Esophagus (tissue), 2 donors: ENCODE data around the gene CCDC188. TPM values are rescaled to one million over a fixed set of nuclear protein-coding genes. Genes with fewer than 3 reads are reported as not detected.

Source experiments
- H3K27ac ChIP-seq, 2 donors: one replicate each; pipeline ENCODE4 v1.5.1; 2013; ENCODE audit warnings: low read depth in 2 of 2, mild to moderate bottlenecking in 2 of 2, inconsistent platforms in 1 of 2, low read length in 1 of 2, moderate library complexity in 1 of 2
- H3K27me3 ChIP-seq, 2 donors: one replicate each; pipeline ENCODE4 v1.6.1; 2013; ENCODE audit warnings: low read length in 2 of 2, control low read depth in 1 of 2, mild to moderate bottlenecking in 1 of 2; ENCODE audit not compliant: insufficient read depth in 2 of 2, control insufficient read depth in 1 of 2
- H3K36me3 ChIP-seq, 2 donors: one replicate each; pipeline ENCODE4 v1.6.1; 2013; ENCODE audit warnings: low read length in 1 of 2; ENCODE audit not compliant: control insufficient read depth in 2 of 2, insufficient read depth in 2 of 2
- H3K4me1 ChIP-seq, 2 donors: one replicate each; pipeline ENCODE4 v1.6.1; 2013; ENCODE audit warnings: low read length in 1 of 2; ENCODE audit not compliant: control insufficient read depth in 2 of 2, insufficient read depth in 2 of 2
- H3K4me3 ChIP-seq, 2 donors: one replicate each; pipeline ENCODE4 v1.5.1; 2013; ENCODE audit warnings: low read length in 2 of 2, mild to moderate bottlenecking in 2 of 2, low read depth in 1 of 2, moderate library complexity in 1 of 2
- H3K9me3 ChIP-seq, 2 donors: one replicate each; pipeline ENCODE4 v1.6.1; 2013; ENCODE audit warnings: mild to moderate bottlenecking in 2 of 2, low read depth in 1 of 2, low read length in 1 of 2, moderate library complexity in 1 of 2; ENCODE audit not compliant: control insufficient read depth in 2 of 2, insufficient read depth in 1 of 2
- WGBS, 2 donors: extraction: QIAGEN DNeasy Blood & Tissue Kit; methylation state at CpG; one replicate each; pipeline ENCODE4 v1.1.7; 2013; 5-methylcytosine and 5-hydroxymethylcytosine counted together
- polyA plus RNA-seq, 2 donors: library from polyadenylated mRNA; stranded (reverse); fragments of 200-250 nt; gene quantifications; one replicate each; pipeline ENCODE4 v1.2.3, GENCODE V29; 2013
- donor health status: healthy with polysubstance abuse.
- donor health status: Bipolar disorder and iron deficiency.

CCDC188 gene
- polyA plus RNA-seq = under 1 TPM; 0.35 to 0.65 TPM

GRCh38 chr22:20150381-20151275 is at the start of gene CCDC188:
TSS of gene CCDC188 (minus strand) at chr22:20151055. CDS start at chr22:20150986, 69 bp downstream.
- no peak within 1 kb of the TSS for H3K4me3 ChIP-seq
- no peaks in the 10 kb centered on the region for H3K27me3 ChIP-seq
- WGBS, 2 donors = 71 to 73% methylated on average over 10 to 14 of the region's 14 CpGs
- H3K4me1 ChIP-seq = no peaks in the 10 kb centered on the region
- no peaks in the 10 kb centered on the region for H3K36me3 ChIP-seq
- H3K27ac ChIP-seq = no peak within 1 kb of the TSS
- H3K9me3 ChIP-seq = no peaks in the 10 kb centered on the region

GRCh38 chr22:20199906-20200305 is 49.1 kb upstream of the CCDC188 start:
- 93 to 95% methylated on average over 5 of the region's 5 CpGs for WGBS, 2 donors
- Histone ChIP-seq H3K9me3 (no peaks in the 10 kb centered on the region), H3K4me3 (no peak overlapping the region), H3K27me3 (no peaks in the 10 kb centered on the region), H3K36me3 (no peaks in the 10 kb centered on the region), H3K27ac (no peak overlapping the region), H3K4me1 (peaks cover 0 to 6% of the 10 kb centered on the region in 2 donors)

- no peaks in the 10 kb centered on the region for H3K36me3 ChIP-seq
- peaks cover 0 to 6% of the 10 kb centered on the region in 2 donors for H3K4me1 ChIP-seq
- no peak overlapping the region for H3K27ac ChIP-seq
- no peak overlapping the region for H3K4me3 ChIP-seq
- H3K9me3 ChIP-seq = no peaks in the 10 kb centered on the region
- H3K27me3 ChIP-seq = no peaks in the 10 kb centered on the region
- WGBS, 2 donors = 84 to 91% methylated on average over 1 of the region's 1 CpG
Measured at GRCh38 chr22:20199413-20199842, 48.6 kb upstream of the CCDC188 start.

GRCh38 chr22:20198557-20199319 is 47.9 kb upstream of the CCDC188 start:
- Histone ChIP-seq H3K4me1 (peaks cover 0 to 4% of the 10 kb centered on the region in 2 donors), H3K27me3 (no peaks in the 10 kb centered on the region), H3K4me3 (no peak overlapping the region), H3K9me3 (no peaks in the 10 kb centered on the region), H3K27ac (no peak overlapping the region), H3K36me3 (no peaks in the 10 kb centered on the region)
- 76% methylated on average over 10 of the region's 10 CpGs for WGBS, 2 donors

- Histone ChIP-seq H3K36me3 (no peaks in the 10 kb centered on the region), H3K9me3 (no peaks in the 10 kb centered on the region), H3K4me1 (no peaks in the 10 kb centered on the region), H3K27me3 (no peaks in the 10 kb centered on the region), H3K4me3 (no peak overlapping the region), H3K27ac (no peak overlapping the region)
- WGBS, 2 donors = 83 to 88% methylated on average over 18 of the region's 18 CpGs
Measured at GRCh38 chr22:20197407-20198030, 46.7 kb upstream of the CCDC188 start.

GRCh38 chr22:20196094-20196842 is 45.4 kb upstream of the CCDC188 start:
- Histone ChIP-seq H3K4me1 (no peaks in the 10 kb centered on the region), H3K27ac (no peak overlapping the region), H3K27me3 (no peaks in the 10 kb centered on the region), H3K36me3 (no peaks in the 10 kb centered on the region), H3K4me3 (no peak overlapping the region), H3K9me3 (no peaks in the 10 kb centered on the region)
- 81 to 83% methylated on average over 19 of the region's 19 CpGs for WGBS, 2 donors

- 74 to 81% methylated on average over 15 of the region's 15 CpGs for WGBS, 2 donors
- Histone ChIP-seq H3K27ac (no peak overlapping the region), H3K4me1 (no peaks in the 10 kb centered on the region), H3K27me3 (no peaks in the 10 kb centered on the region), H3K36me3 (no peaks in the 10 kb centered on the region), H3K9me3 (no peaks in the 10 kb centered on the region), H3K4me3 (no peak overlapping the region)
Measured at GRCh38 chr22:20194681-20195593, 44.1 kb upstream of the CCDC188 start.

GRCh38 chr22:20193761-20194494 is 43.1 kb upstream of the CCDC188 start:
- 75 to 87% methylated on average over 17 of the region's 17 CpGs for WGBS, 2 donors
- H3K4me3 ChIP-seq = no peak overlapping the region
- no peaks in the 10 kb centered on the region for H3K9me3 ChIP-seq
- H3K27ac ChIP-seq = no peak overlapping the region
- no peaks in the 10 kb centered on the region for H3K36me3 ChIP-seq
- H3K4me1 ChIP-seq = no peaks in the 10 kb centered on the region
- no peaks in the 10 kb centered on the region for H3K27me3 ChIP-seq
